H1 (cell line): ENCODE measurements around the gene VPS13C. TPM values are rescaled to one million over a fixed set of nuclear protein-coding genes. Genes with fewer than 3 reads are reported as not detected.
A peak's percentile ranks its signal among the peaks of the same experiment; 100 is the strongest.

Experiments
- CTCF ChIA-PET: fragments of 300-600 bp; sonication (Branson Sonifier 250); formaldehyde crosslinking; loops from one replicate; lab custom pipeline; 2021; ENCODE audit not compliant: partially characterized antibody; lab: Charles Lee
- POLR2A ChIA-PET: fragments of 300-600 bp; sonication (Branson Sonifier 250); formaldehyde crosslinking; loops from one replicate; lab custom pipeline; 2021; ENCODE audit warnings: inconsistent platforms; ENCODE audit not compliant: partially characterized antibody; lab: Charles Lee
- DNase-seq, 2 experiments: peaks; one replicate each; pipeline versions ENCODE4 v3.0.0 to v3.0.0-alpha.2; 2010 to 2022; ENCODE audit warnings: low spot score in 2 of 2, low read depth in 1 of 2, mixed read lengths in 1 of 2
- FAIRE-seq: peaks from 2 replicates; lab custom pipeline; 2011; peaks lifted over from hg19 to GRCh38; lab: Jason Lieb, UNC
- H2AFZ ChIP-seq: 2 replicates; pipeline ENCODE4 v1.8.1; 2012; ENCODE audit warnings: low read length, inconsistent platforms
- H2AK5ac ChIP-seq: 2 replicates; pipeline ENCODE4 v1.6.1; 2013; ENCODE audit warnings: low read depth, low read length
- H2BK120ac ChIP-seq: replicated peaks from 2 replicates; pipeline ENCODE3; 2013; ENCODE audit warnings: low read depth, low read length, inconsistent platforms
- H2BK12ac ChIP-seq: 2 replicates; pipeline ENCODE4 v1.6.1; 2013; ENCODE audit warnings: low read depth, low read length
- H2BK15ac ChIP-seq: 2 replicates; pipeline ENCODE4 v1.6.1; 2013; ENCODE audit warnings: low read length
- H2BK20ac ChIP-seq: 2 replicates; pipeline ENCODE4 v1.6.1; 2013; ENCODE audit warnings: low read length
- H2BK5ac ChIP-seq: 2 replicates; pipeline ENCODE4 v1.6.1; 2013; ENCODE audit warnings: low read depth, low read length
- H3K14ac ChIP-seq: 2 replicates; pipeline ENCODE4 v1.6.1; 2013; ENCODE audit warnings: inconsistent platforms; ENCODE audit not compliant: insufficient read length
- H3K18ac ChIP-seq: 2 replicates; pipeline ENCODE4 v1.6.1; 2013; ENCODE audit warnings: low read length; ENCODE audit errors: extremely low read depth
- H3K23ac ChIP-seq: 2 replicates; pipeline ENCODE4 v1.6.1; 2013; ENCODE audit warnings: inconsistent platforms; ENCODE audit not compliant: insufficient read length
- H3K23me2 ChIP-seq: 2 replicates; pipeline ENCODE4 v1.6.1; 2013; ENCODE audit warnings: low read depth, low read length
- H3K27ac ChIP-seq: 2 replicates; pipeline ENCODE4 v1.6.1; 2011; ENCODE audit warnings: low read depth, low read length, inconsistent platforms
- H3K27me3 ChIP-seq, 4 experiments: replicated peaks in 1 of 4; 1 replicate in 1 of 4; 2 replicates in 3 of 4; pipeline versions ENCODE4 v1.6.1 to v1.8.1; 2011 to 2013; ENCODE audit warnings: low read length in 3 of 4, mild to moderate bottlenecking in 3 of 4, inconsistent platforms in 2 of 4, mixed read lengths in 2 of 4, moderate library complexity in 1 of 4; ENCODE audit not compliant: control insufficient read depth in 3 of 4, insufficient read depth in 3 of 4; ENCODE audit errors: extremely low read depth in 1 of 4
- H3K36me3 ChIP-seq, 4 experiments: 2 replicates each; pipeline versions ENCODE4 v1.6.1 to v1.8.1; 2011 to 2013; ENCODE audit warnings: mild to moderate bottlenecking in 4 of 4, low read length in 3 of 4, moderate library complexity in 2 of 4, control low read depth in 1 of 4, inconsistent platforms in 1 of 4; ENCODE audit not compliant: insufficient read depth in 4 of 4, control insufficient read depth in 2 of 4
- H3K4ac ChIP-seq: replicated peaks from 2 replicates; pipeline ENCODE3; 2013; ENCODE audit warnings: low read length, low read depth, mixed read lengths, inconsistent platforms; ENCODE audit not compliant: insufficient read length
- H3K4me1 ChIP-seq, 4 experiments: replicated peaks in 1 of 4; 1 replicate in 1 of 4; 2 replicates in 3 of 4; pipeline versions ENCODE4 v1.6.1 to v1.8.1; 2011 to 2013; ENCODE audit warnings: low read length in 3 of 4, inconsistent platforms in 2 of 4, mixed read lengths in 1 of 4; ENCODE audit not compliant: insufficient read depth in 4 of 4, control insufficient read depth in 3 of 4
- H3K4me2 ChIP-seq, 2 experiments: 2 replicates each; pipeline versions ENCODE4 v1.6.1 to v1.8.1; 2011 to 2013; ENCODE audit warnings: low read depth in 2 of 2, low read length in 2 of 2, control low read depth in 1 of 2, inconsistent platforms in 1 of 2, mild to moderate bottlenecking in 1 of 2; ENCODE audit not compliant: insufficient read depth in 1 of 2
- H3K4me3 ChIP-seq, 4 experiments: fragments of 200-600, 300-600 bp in 1 of 4; sonication (generic), shearing (Covaris generic), sonication (Bioruptor Twin) in 1 of 4; 2 replicates each; pipeline versions ENCODE4 v1.5.1 to v1.8.1; 2011 to 2016; ENCODE audit warnings: low read length in 4 of 4, low read depth in 3 of 4, control low read depth in 2 of 4, inconsistent platforms in 2 of 4, mild to moderate bottlenecking in 2 of 4, mixed read lengths in 1 of 4, moderate library complexity in 1 of 4; ENCODE audit not compliant: insufficient read depth in 2 of 4; ENCODE audit errors: extremely low read depth in 1 of 4
- H3K56ac ChIP-seq: replicated peaks from 2 replicates; pipeline ENCODE3; 2013; ENCODE audit warnings: low read depth, mild to moderate bottlenecking, mixed read lengths, low read length, inconsistent platforms; ENCODE audit not compliant: insufficient read length
- H3K79me1 ChIP-seq: 2 replicates; pipeline ENCODE4 v1.6.1; 2013; ENCODE audit warnings: low read depth, low read length, control low read depth
- H3K79me2 ChIP-seq, 2 experiments: 2 replicates each; pipeline versions ENCODE4 v1.6.1 to v1.8.1; 2012 to 2013; ENCODE audit warnings: low read length in 2 of 2, mild to moderate bottlenecking in 2 of 2, inconsistent platforms in 1 of 2; ENCODE audit not compliant: insufficient read depth in 2 of 2, control insufficient read depth in 1 of 2
- H3K9ac ChIP-seq, 4 experiments: replicated peaks in 1 of 4; 1 replicate in 1 of 4; 2 replicates in 3 of 4; pipeline versions ENCODE4 v1.6.1 to v1.8.1; 2011 to 2013; ENCODE audit warnings: low read depth in 3 of 4, low read length in 3 of 4, control low read depth in 2 of 4, mild to moderate bottlenecking in 2 of 4, moderate library complexity in 2 of 4, inconsistent platforms in 1 of 4; ENCODE audit errors: extremely low read depth in 1 of 4
- H3K9me3 ChIP-seq, 2 experiments: 2 replicates each; pipeline versions ENCODE4 v1.6.1 to v1.8.1; 2012 to 2013; ENCODE audit warnings: mild to moderate bottlenecking in 2 of 2, moderate library complexity in 2 of 2, control low read depth in 1 of 2, inconsistent platforms in 1 of 2, low read depth in 1 of 2, low read length in 1 of 2, mixed read lengths in 1 of 2; ENCODE audit not compliant: insufficient read depth in 2 of 2
- H4K20me1 ChIP-seq, 2 experiments: replicated peaks in 1 of 2; 2 replicates each; pipeline versions ENCODE3 to v1.8.1; 2011 to 2013; ENCODE audit warnings: inconsistent platforms in 2 of 2, low read length in 2 of 2, mild to moderate bottlenecking in 1 of 2; ENCODE audit not compliant: insufficient read depth in 2 of 2, control insufficient read depth in 1 of 2
- H4K5ac ChIP-seq: 2 replicates; pipeline ENCODE4 v1.6.1; 2013; ENCODE audit warnings: low read length, low read depth, mixed read lengths, inconsistent platforms; ENCODE audit not compliant: insufficient read length
- H4K8ac ChIP-seq: 2 replicates; pipeline ENCODE4 v1.8.0; 2013; ENCODE audit warnings: mild to moderate bottlenecking, moderate library complexity, low read length, inconsistent platforms; ENCODE audit not compliant: insufficient read depth; ENCODE audit errors: extremely low read depth
- H4K91ac ChIP-seq: replicated peaks from 2 replicates; pipeline ENCODE3; 2013; ENCODE audit warnings: low read length, mixed read lengths, inconsistent platforms; ENCODE audit not compliant: insufficient read length
- CHD2 ChIP-seq: IDR thresholded peaks from 2 replicates; pipeline ENCODE4 v1.6.1; 2012; ENCODE audit warnings: low read length, improper control_type of control experiment
- MAFK ChIP-seq: IDR thresholded peaks from 2 replicates; pipeline ENCODE4 v1.6.1; 2012; ENCODE audit warnings: low read depth, mild to moderate bottlenecking, improper control_type of control experiment, low read length
- SIN3A ChIP-seq, 2 experiments: IDR thresholded peaks in 1 of 2; conservative IDR thresholded peaks in 1 of 2; 2 replicates each; pipeline ENCODE4 v1.6.1; 2011 to 2012; ENCODE audit warnings: low read length in 2 of 2, improper control_type of control experiment in 1 of 2, low read depth in 1 of 2, mild to moderate bottlenecking in 1 of 2
- TBP ChIP-seq: IDR thresholded peaks from 2 replicates; pipeline ENCODE4 v1.6.1; 2011; ENCODE audit warnings: low read depth, low read length, improper control_type of control experiment
- ZNF274 ChIP-seq: IDR thresholded peaks from 2 replicates; pipeline ENCODE4 v1.7.0; 2012; ENCODE audit warnings: low read length, borderline replicate concordance; ENCODE audit errors: extremely low read depth
- WGBS, 2 experiments: shearing (Covaris generic) in 1 of 2; methylation state at CpG; one replicate each; pipeline versions ENCODE4 v1.1.6 to v1.1.7; 2013 to 2015; ENCODE audit warnings: low lambda C conversion rate in 2 of 2, mixed read lengths in 2 of 2, inconsistent platforms in 1 of 2, low coverage in 1 of 2, missing lambda C conversion rate in 1 of 2; ENCODE audit not compliant: insufficient replicate concordance in 2 of 2, insufficient coverage in 1 of 2, insufficient read length in 1 of 2; ENCODE audit errors: extremely low coverage in 1 of 2, missing lambda C conversion rate in 1 of 2; 5-methylcytosine and 5-hydroxymethylcytosine counted together
- polyA plus RNA-seq, 7 experiments: library from polyadenylated mRNA; depleted of rRNA in 3 of 7; stranded (reverse) in 5 of 7; unstranded in 2 of 7; fragments of >200 nt in 5 of 7; fragments of 200-250 nt in 2 of 7; gene quantifications; 1 replicate in 5 of 7; 2 replicates in 1 of 7; 4 replicates in 1 of 7; pipeline versions ENCODE4 v1.2.1 to v1.2.3, GENCODE V29; 2011 to 2013; ENCODE audit warnings: missing spikeins in 2 of 7, mixed read lengths in 2 of 7
- total RNA-seq: library from RNA; stranded (reverse); fragmentation: NEBNext Ultra II Directional; extraction: Animal tissue kit (Norgen Biotek cat#: 25700); gene quantifications from 2 replicates; pipeline ENCODE4 v1.2.1, GENCODE V29; 2021
- TF ChIP-seq, protein P1 (sequence below): IDR thresholded peaks from 2 replicates; pipeline ENCODE4 v1.6.1; 2011; ENCODE audit warnings: low read depth, mild to moderate bottlenecking, low read length; ENCODE audit not compliant: insufficient read depth

Gene VPS13C
- total and polyA plus RNA-seq, 2 of the 8 experiments (the other 6 are each of a cell fraction or from before 2014, with no cell fraction given): 4.8 to 18.8 TPM

DNA sequence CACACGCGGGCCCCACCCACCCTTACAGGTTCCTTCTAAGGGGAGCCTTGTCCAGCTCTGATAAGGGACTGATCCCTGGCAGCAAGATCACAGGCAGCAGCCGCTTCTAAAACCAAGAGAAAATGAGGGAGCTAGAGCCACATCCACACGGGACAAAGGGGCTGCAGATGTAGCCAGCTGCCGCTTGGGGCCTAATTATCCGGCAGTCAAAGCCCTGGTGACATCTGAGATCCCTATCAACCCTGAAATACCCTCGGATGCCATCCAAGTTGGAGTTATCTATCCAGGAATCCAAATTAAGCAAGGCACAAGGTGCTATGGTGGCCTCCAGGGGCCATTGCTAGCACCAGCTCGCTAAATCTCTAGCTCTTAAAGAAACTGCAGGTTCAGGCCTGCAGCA is 248.3 kb downstream of the VPS13C start:
- Histone ChIP-seq H3K9me3 (no peaks in the 10 kb centered on the region), H2BK12ac (no peak overlapping the region), H3K36me3 (no peaks in the 10 kb centered on the region), H4K5ac (no peak overlapping the region), H4K20me1 (no peaks in the 10 kb centered on the region), H3K9ac (no peak overlapping the region), H3K56ac (no peak overlapping the region), H4K91ac (no peak overlapping the region), H3K79me2 (no peaks in the 10 kb centered on the region), H3K4me1 (peaks cover 0 to 4% (median 3%) of the 10 kb centered on the region in 4 experiments; a peak in 3 of 7 replicates), H3K79me1 (no peaks in the 10 kb centered on the region), H3K27me3 (no peaks in the 10 kb centered on the region), H3K14ac (no peak overlapping the region), H3K4me3 (no peak overlapping the region), H3K23me2 (no peaks in the 10 kb centered on the region; the same call in 1 of the 2 replicates), H2BK15ac (no peak overlapping the region), H2BK120ac (no peak overlapping the region), H2AFZ (no peak overlapping the region), H3K18ac (no peak overlapping the region), H3K23ac (no peak overlapping the region), H3K4me2 (no peak overlapping the region), H3K27ac (no peak overlapping the region), H2AK5ac (no peak overlapping the region), H2BK5ac (no peak overlapping the region), H4K8ac (peak overlapping the region; percentile 14; the same call in 1 of the 2 replicates), H3K4ac (no peak overlapping the region), H2BK20ac (no peak overlapping the region)
- DNase-seq (no peak), FAIRE-seq (no peak)
- no peak for TF ChIP-seq SIN3A (conservative IDR thresholded peaks at IDR 0.05 in 1 of 2, IDR thresholded peaks at IDR 0.05 in 1 of 2; ENCODE audit: low read depth in 1 of 2, low read length in 2 of 2)
- no peak for TF ChIP-seq ZNF274
- TF ChIP-seq CHD2: no peak
- TF ChIP-seq, protein P1, sequence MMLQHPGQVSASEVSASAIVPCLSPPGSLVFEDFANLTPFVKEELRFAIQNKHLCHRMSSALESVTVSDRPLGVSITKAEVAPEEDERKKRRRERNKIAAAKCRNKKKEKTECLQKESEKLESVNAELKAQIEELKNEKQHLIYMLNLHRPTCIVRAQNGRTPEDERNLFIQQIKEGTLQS: no peak
- no peak for TF ChIP-seq TBP
- no peak for TF ChIP-seq MAFK
- 92% methylated on average over 8 of the region's 8 CpGs; no CpG with 5 or more reads in 1 of the 2 experiments for WGBS, 2 experiments
- POLR2A ChIA-PET: no interaction called here
- CTCF ChIA-PET: interaction anchor here (0.6 to 1.9 kb wide), 3 partner anchors 10 to 187 kb away, joined by 3 to 15 read pairs (median 4); no protein-coding TSS in a partner anchor
